Thymus (tissue), 14 donors: ENCODE results near the gene HACD3. TPM values are rescaled to one million over a fixed set of nuclear protein-coding genes. Genes with fewer than 3 reads are reported as not detected.

Experiments used
- DNase-seq, 9 donors: peaks; one replicate each; pipeline ENCODE4 v3.0.0-alpha.2; 2013; ENCODE audit warnings: low spot score in 9 of 9, low read depth in 6 of 9, missing footprints in 1 of 9
- H3K27ac ChIP-seq, 2 donors: one replicate each; pipeline ENCODE4 v1.5.1; 2013; ENCODE audit warnings: control low read depth in 1 of 2, low read depth in 1 of 2, low read length in 1 of 2, mild to moderate bottlenecking in 1 of 2, moderate library complexity in 1 of 2
- H3K27me3 ChIP-seq, 2 donors: one replicate each; pipeline ENCODE4 v1.5.1; 2013; ENCODE audit warnings: low read length in 1 of 2; ENCODE audit not compliant: control insufficient read depth in 2 of 2, insufficient read depth in 1 of 2
- H3K36me3 ChIP-seq, 2 donors: one replicate each; pipeline ENCODE4 v1.5.1; 2013; ENCODE audit warnings: low read length in 1 of 2, mild to moderate bottlenecking in 1 of 2, moderate library complexity in 1 of 2; ENCODE audit not compliant: control insufficient read depth in 2 of 2, insufficient read depth in 2 of 2
- H3K4me1 ChIP-seq, 2 donors: one replicate each; pipeline ENCODE4 v1.5.1; 2013; ENCODE audit warnings: low read length in 2 of 2; ENCODE audit not compliant: control insufficient read depth in 2 of 2, insufficient read depth in 2 of 2
- H3K4me3 ChIP-seq, 2 donors: one replicate each; pipeline ENCODE4 v1.5.1; 2013; ENCODE audit warnings: low read length in 2 of 2, control low read depth in 1 of 2, mild to moderate bottlenecking in 1 of 2
- H3K9me3 ChIP-seq, 2 donors: one replicate each; pipeline ENCODE4 v1.5.1; 2013; ENCODE audit warnings: low read length in 1 of 2, mild to moderate bottlenecking in 1 of 2; ENCODE audit not compliant: control insufficient read depth in 2 of 2, insufficient read depth in 1 of 2
- WGBS: extraction: QIAGEN DNeasy Blood & Tissue Kit; methylation state at CpG from one replicate; pipeline ENCODE4 v1.1.7; 2013; 5-methylcytosine and 5-hydroxymethylcytosine counted together
- long read RNA-seq, 10 donors: transcript quantifications; one replicate each; lab custom pipeline, GENCODE V29; 2026
- polyA plus RNA-seq: library from polyadenylated mRNA; stranded (reverse); fragments of 200-250 nt; gene quantifications from one replicate; pipeline ENCODE4 v1.2.3, GENCODE V29; 2013
- total RNA-seq: library from RNA; stranded (reverse); fragments of 120-200 nt; gene quantifications from one replicate; pipeline ENCODE4 v1.2.4, GENCODE V29; 2013
- donor health status: healthy.

The HACD3 gene, protein sequence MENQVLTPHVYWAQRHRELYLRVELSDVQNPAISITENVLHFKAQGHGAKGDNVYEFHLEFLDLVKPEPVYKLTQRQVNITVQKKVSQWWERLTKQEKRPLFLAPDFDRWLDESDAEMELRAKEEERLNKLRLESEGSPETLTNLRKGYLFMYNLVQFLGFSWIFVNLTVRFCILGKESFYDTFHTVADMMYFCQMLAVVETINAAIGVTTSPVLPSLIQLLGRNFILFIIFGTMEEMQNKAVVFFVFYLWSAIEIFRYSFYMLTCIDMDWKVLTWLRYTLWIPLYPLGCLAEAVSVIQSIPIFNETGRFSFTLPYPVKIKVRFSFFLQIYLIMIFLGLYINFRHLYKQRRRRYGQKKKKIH
- total RNA-seq (47.7 TPM), polyA plus RNA-seq (20.2 TPM)
- long read RNA-seq, donor 1, partial matches to known transcripts, result 0 of 3 reads
- long read RNA-seq, donor 1, other reads (novel, unspliced or antisense), result 0 of 3 reads
- long read RNA-seq, donor 2, result 0 reads
- long read RNA-seq, donor 3, transcript HACD3-201 (11 exons, 3,228 nt), result major isoform, 18 of 19 reads
- long read RNA-seq, donor 3, partial matches to known transcripts, result 0 of 19 reads
- long read RNA-seq, donor 3, other reads (novel, unspliced or antisense), result 0 of 19 reads
- long read RNA-seq, donor 4, transcript HACD3-201 (11 exons, 3,228 nt), result major isoform, 11 of 12 reads
- long read RNA-seq, donor 4, partial matches to known transcripts, result 0 of 12 reads
- long read RNA-seq, donor 4, other reads (novel, unspliced or antisense), result 0 of 12 reads
- long read RNA-seq, donor 5, transcript HACD3-201 (11 exons, 3,228 nt), result major isoform, 21 of 21 reads
- long read RNA-seq, donor 5, partial matches to known transcripts, result 0 of 21 reads
- long read RNA-seq, donor 5, other reads (novel, unspliced or antisense), result 0 of 21 reads
- long read RNA-seq, donor 6, transcript HACD3-201 (11 exons, 3,228 nt), result major isoform, 10 of 15 reads
- long read RNA-seq, donor 6, partial matches to known transcripts, result 0 of 15 reads
- long read RNA-seq, donor 6, other reads (novel, unspliced or antisense), result 5 of 15 reads
- long read RNA-seq, donor 7, transcript HACD3-201 (11 exons, 3,228 nt), result major isoform, 15 of 62 reads
- long read RNA-seq, donor 7, partial matches to known transcripts, result 44 of 62 reads
- long read RNA-seq, donor 7, other reads (novel, unspliced or antisense), result 0 of 62 reads
- long read RNA-seq, donor 8, transcript HACD3-201 (11 exons, 3,228 nt), result major isoform, 7 of 18 reads
- long read RNA-seq, donor 8, partial matches to known transcripts, result 11 of 18 reads
- long read RNA-seq, donor 8, other reads (novel, unspliced or antisense), result 0 of 18 reads
- long read RNA-seq, donor 9, transcript HACD3-201 (11 exons, 3,228 nt), result major isoform, 10 of 12 reads
- long read RNA-seq, donor 9, partial matches to known transcripts, result 0 of 12 reads
- long read RNA-seq, donor 9, other reads (novel, unspliced or antisense), result 0 of 12 reads
- long read RNA-seq, donor 10, transcript HACD3-201 (11 exons, 3,228 nt), result major isoform, 14 of 14 reads
- long read RNA-seq, donor 10, partial matches to known transcripts, result 0 of 14 reads
- long read RNA-seq, donor 10, other reads (novel, unspliced or antisense), result 0 of 14 reads

DNA sequence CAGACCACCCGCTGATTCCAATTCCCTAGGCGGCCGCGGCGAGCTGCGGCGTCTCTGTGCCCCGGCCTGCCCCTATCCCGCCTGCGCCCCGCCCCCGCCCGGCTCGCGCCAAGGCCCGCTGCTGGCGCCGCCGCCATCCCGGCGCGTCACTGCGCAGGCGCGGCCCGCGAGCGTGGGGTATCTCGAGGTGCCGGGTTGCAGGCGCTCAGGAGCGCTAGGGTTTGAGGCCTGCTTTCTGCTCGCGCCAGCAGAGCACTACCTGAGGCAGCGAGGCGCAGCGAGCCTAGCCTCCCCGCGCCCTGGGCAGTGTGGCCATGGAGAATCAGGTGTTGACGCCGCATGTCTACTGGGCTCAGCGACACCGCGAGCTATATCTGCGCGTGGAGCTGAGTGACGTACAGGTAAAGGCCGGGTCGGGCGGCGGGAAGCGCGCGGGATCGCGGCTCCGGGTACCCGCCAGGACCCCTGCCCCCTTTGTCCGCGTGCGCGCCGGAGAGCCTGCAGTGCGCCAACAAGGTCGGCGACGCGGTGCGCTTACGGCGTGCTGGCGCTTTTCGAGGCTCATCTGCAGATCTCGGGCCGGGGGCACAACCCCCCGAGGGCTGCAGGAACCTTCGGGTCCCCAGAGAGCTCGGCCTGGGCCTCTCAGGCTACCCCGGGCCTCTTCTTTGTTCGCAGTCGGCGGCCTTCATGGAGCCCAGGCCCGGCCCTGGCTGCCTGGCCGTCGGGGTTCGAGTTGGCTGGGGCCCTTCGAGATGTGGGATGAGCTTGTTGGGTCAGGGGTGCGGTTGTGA, at the start of gene HACD3:
HACD3 (plus strand) TSS at position 146 of the 794 bp plus-strand sequence; CDS start at position 315, 169 bp downstream.
- peak within 1 kb of the TSS; percentile 90 to 91 for H3K27ac ChIP-seq
- H3K36me3 ChIP-seq, result no peaks in the 10 kb centered on the region
- under 1% methylated on average over 88 of the region's 88 CpGs for WGBS
- no peaks in the 10 kb centered on the region for H3K27me3 ChIP-seq
- peaks cover 8 to 14% of the 10 kb centered on the region in 2 donors for H3K4me1 ChIP-seq
- H3K4me3 ChIP-seq, result peak within 1 kb of the TSS; percentile 76 to 87
- no peaks in the 10 kb centered on the region for H3K9me3 ChIP-seq
- peak; percentile 55 to 93 (median 80) for DNase-seq

DNA sequence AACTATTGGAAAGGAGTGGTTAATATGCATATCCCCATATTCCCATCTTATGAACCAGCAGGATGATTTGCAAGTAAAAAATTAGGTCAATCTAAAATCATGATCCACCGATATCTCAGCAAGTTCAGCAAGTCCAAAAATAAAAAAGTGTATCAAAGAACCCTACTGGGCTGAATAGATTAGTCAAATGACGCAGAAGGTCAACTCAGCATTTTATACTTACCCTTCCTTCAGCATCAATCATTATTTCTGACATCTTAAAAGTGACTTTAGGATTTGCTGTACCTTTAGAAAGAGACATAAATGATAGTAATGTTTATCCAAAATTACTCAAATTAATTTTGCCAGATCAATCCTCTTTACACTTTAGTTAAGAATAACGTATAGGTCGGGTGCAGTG, 45.4 kb upstream of the HACD3 start:
- WGBS, result 99% methylated on average over 4 of the region's 4 CpGs
- no peaks in the 10 kb centered on the region for H3K4me1 ChIP-seq

DNA sequence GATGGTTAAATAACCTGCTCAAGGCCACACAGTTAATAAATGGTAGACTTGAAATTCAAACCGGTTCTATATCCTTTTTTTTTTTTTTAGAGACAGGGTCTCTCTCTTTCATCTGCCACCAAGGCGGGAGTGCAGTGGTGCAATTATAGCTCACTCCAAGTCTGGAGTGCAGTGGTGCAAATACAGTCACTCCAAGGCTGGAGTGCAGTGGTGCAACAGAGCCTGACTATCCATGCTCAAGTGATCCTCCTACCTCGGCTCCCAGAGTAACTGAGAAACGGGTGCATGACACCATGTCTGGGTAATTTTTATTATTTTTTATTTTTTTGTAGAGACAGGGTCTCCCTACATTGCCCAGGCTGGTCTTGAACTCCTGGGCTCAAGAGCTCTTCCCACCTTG, 36.2 kb upstream of the HACD3 start:
- H3K4me1 ChIP-seq, result no peaks in the 10 kb centered on the region
- H3K27ac ChIP-seq, result no peak overlapping the region
- H3K4me3 ChIP-seq, result no peak overlapping the region
- no peaks in the 10 kb centered on the region for H3K27me3 ChIP-seq
- DNase-seq, result no peak
- WGBS, result 97% methylated on average over 4 of the region's 4 CpGs
- peaks cover 44 to 78% of the 10 kb centered on the region in 2 donors for H3K36me3 ChIP-seq
- no peaks in the 10 kb centered on the region for H3K9me3 ChIP-seq

More for the DNA sequence above, 45.4 kb upstream of the HACD3 start:
- no peak overlapping the region for H3K27ac ChIP-seq
- no peaks in the 10 kb centered on the region for H3K27me3 ChIP-seq
- no peaks in the 10 kb centered on the region for H3K9me3 ChIP-seq
- no peak overlapping the region for H3K4me3 ChIP-seq
- peaks cover 43 to 65% of the 10 kb centered on the region in 2 donors for H3K36me3 ChIP-seq
- no peak for DNase-seq

DNA sequence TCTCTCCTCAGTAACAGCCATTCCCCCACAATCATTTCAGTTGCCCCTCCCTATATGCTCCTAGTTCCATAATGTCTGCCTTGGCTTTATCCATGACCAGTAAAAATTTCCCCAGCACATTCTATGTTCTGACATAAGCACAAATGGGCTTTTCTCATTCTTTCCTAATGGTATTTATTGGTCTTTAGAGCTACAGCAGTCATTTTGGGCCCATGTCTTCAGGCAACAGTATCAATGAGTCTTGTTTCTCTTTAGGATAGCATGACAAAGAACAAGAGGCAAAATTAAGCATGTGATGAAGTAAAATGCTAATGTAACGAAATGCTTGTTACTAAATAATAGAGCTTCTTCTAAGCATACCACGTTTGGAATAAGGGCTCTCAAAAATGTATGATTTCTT, 20.9 kb upstream of the HACD3 start:
- Histone ChIP-seq H3K9me3 (no peaks in the 10 kb centered on the region), H3K27me3 (no peaks in the 10 kb centered on the region), H3K27ac (no peak overlapping the region), H3K4me3 (no peak overlapping the region), H3K4me1 (no peaks in the 10 kb centered on the region), H3K36me3 (peaks cover 31 to 54% of the 10 kb centered on the region in 2 donors)
- 97% methylated on average over 2 of the region's 2 CpGs for WGBS
- DNase-seq, result no peak

DNA sequence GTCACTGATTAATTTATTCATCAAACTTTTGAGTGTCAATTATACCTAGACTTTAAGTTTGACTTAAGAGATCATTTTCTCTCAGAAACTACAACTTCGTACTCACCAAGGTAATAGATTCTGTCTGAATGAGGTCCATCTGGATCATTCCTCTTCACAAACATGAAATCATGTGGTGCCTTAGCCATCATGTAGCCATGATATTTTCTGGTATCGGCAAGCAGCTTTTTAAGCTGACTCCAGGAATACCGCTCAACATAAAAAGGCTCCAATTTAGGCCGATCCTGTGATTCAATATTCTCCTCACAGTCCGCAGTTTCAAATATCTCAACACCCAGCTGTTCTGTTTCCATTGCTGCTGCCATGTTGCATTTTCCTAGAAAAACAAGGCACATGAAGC, 18.1 kb upstream of the HACD3 start:
- no peaks in the 10 kb centered on the region for H3K27me3 ChIP-seq
- peaks cover 26 to 43% of the 10 kb centered on the region in 2 donors for H3K36me3 ChIP-seq
- DNase-seq, result no peak
- peaks cover 4 to 8% of the 10 kb centered on the region in 2 donors for H3K4me1 ChIP-seq
- WGBS, result 99% methylated on average over 5 of the region's 5 CpGs
- peaks cover 0 to 2% of the 10 kb centered on the region in 2 donors for H3K9me3 ChIP-seq
- no peak overlapping the region for H3K4me3 ChIP-seq
- H3K27ac ChIP-seq, result no peak overlapping the region

DNA sequence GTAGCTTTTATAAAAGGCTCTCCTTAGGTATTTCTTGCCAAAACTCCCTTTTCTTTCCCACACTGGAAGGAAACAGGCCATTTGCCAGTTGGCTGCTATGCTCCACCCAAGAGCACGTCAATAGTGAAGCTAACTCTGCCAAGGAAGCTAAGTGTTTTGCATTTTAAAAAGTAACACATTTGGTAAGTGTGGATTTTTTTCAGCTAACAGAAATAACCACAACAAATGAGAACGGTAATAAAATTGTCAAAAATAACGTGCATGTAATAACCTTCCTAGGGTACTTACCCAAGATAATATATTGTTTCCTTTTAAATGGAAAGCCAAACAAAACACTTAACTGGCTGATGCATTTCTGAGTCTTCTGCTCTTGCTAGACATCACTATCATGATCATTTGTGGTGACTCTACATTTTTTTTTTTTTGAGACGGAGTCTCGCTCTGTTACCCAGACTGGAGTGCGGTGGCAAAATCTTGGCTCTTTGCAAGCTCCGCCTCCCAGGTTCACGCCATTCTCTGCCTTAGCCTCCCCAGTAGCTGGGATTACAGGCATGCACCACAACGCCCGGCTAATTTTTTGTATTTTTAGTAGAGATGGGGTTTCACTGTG, 17.4 kb upstream of the HACD3 start:
- WGBS, result 82% methylated on average over 10 of the region's 10 CpGs
- Histone ChIP-seq H3K27me3 (no peaks in the 10 kb centered on the region), H3K36me3 (peaks cover 26 to 41% of the 10 kb centered on the region in 2 donors), H3K4me1 (peaks cover 4 to 11% of the 10 kb centered on the region in 2 donors), H3K4me3 (no peak overlapping the region), H3K27ac (no peak overlapping the region), H3K9me3 (peaks cover 0 to 8% of the 10 kb centered on the region in 2 donors)
- no peak for DNase-seq

DNA sequence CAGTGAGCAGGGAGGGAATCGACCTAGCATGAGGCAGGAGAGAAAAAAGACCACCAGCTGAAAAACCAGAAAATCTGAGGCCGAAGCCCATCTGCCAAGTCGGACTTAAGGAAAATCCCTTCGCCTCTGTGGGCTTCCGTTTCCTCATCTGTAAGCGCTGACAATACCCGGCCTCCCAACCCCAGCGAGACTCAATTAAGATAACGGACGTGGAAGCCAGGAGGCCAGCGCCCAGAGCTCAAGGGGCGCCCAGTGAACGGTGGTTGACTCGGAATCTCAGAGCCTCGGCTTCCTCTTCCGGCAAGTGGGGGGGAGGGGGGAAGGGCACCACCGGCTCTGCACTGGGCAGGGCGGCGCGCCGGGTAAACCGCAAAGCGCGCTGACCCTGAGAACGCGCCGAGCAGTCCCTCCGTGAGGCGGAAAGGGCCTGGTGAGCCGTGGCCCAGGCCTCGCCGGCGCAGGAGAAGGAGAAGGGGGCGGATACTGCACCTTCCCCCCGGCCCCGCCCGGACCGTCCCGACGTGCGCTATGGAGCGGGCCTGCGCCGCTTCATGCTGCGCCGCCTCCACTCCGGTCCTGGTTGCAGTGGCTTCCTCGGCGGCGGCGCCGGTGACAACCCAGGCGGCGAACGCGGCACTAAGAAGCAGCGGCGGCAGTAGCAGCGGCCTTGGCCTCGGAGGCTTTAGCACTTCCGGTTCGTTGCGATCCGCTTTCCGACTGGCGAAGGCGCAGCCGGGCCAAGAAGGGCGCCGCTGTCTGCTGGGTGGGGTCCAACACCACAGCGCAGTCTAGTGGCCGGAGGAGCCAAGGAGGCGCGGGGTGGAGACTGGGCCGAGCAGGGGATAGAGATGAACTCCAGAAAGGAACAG, 13.0 kb upstream of the HACD3 start, which contains the start of gene DPP8:
DPP8 (minus strand) TSS at position 693 of the 869 bp plus-strand sequence. CDS start 5,136 bp downstream, outside the sequence.
- H3K9me3 ChIP-seq, result peaks cover 0 to 8% of the 10 kb centered on the region in 2 donors
- under 1% methylated on average over 75 of the region's 75 CpGs for WGBS
- peaks cover 4 to 12% of the 10 kb centered on the region in 2 donors for H3K4me1 ChIP-seq
- H3K27me3 ChIP-seq, result no peaks in the 10 kb centered on the region
- peak; percentile 85 to 96 (median 89) for DNase-seq
- peak within 1 kb of the TSS; percentile 90 to 92 for H3K27ac ChIP-seq
- peak within 1 kb of the TSS; percentile 70 to 87 for H3K4me3 ChIP-seq
- peaks cover 10 to 19% of the 10 kb centered on the region in 2 donors for H3K36me3 ChIP-seq
